Endothelial cell of umbilical vein (primary cell): ENCODE measurements around the gene STK38. TPM values are rescaled to one million over a fixed set of nuclear protein-coding genes. Genes with fewer than 3 reads are reported as not detected.

ENCODE experiments used
- BruUV-seq: library from RNA; stranded (reverse); fragments of 400-500 nt; replicated peaks from 2 replicates; lab custom pipeline; 2021; lab: Mats Ljungman, UMichigan
- CTCF ChIA-PET: fragments of 300-600, 350-600 bp; sonication (Branson Sonifier 250); formaldehyde crosslinking; loops from one replicate; lab custom pipeline; 2021; ENCODE audit warnings: antibody characterized with exemption, inconsistent platforms; lab: Charles Lee
- POLR2A ChIA-PET: fragments of 300-600, 350-600 bp; sonication (Branson Sonifier 250); formaldehyde crosslinking; loops from one replicate; lab custom pipeline; 2021; ENCODE audit warnings: antibody characterized with exemption, inconsistent platforms; lab: Charles Lee
- DNase-seq: peaks from one replicate; pipeline ENCODE4 v3.0.0-alpha.2; 2011; ENCODE audit warnings: low read depth, low spot score
- FAIRE-seq: peaks from 2 replicates; lab custom pipeline; 2011; peaks lifted over from hg19 to GRCh38; lab: Jason Lieb, UNC
- H2AFZ ChIP-seq: 2 replicates; pipeline ENCODE4 v1.6.0; 2012; ENCODE audit warnings: low read depth, low read length, control low read depth, inconsistent platforms
- H3K27ac ChIP-seq: 2 replicates; pipeline ENCODE4 v1.5.1; 2011; ENCODE audit warnings: low read depth, mild to moderate bottlenecking, control low read depth, low read length, moderate library complexity; ENCODE audit not compliant: insufficient read depth
- H3K27me3 ChIP-seq, 2 experiments: 2 replicates each; pipeline versions ENCODE4 v1.6.0 to v1.6.1; 2011; ENCODE audit warnings: low read length in 2 of 2, mixed read lengths in 1 of 2; ENCODE audit not compliant: control insufficient read depth in 2 of 2, insufficient read depth in 2 of 2
- H3K36me3 ChIP-seq, 2 experiments: 2 replicates in 1 of 2; 3 replicates in 1 of 2; pipeline ENCODE4 v1.5.1; 2011; ENCODE audit warnings: low read length in 2 of 2, mild to moderate bottlenecking in 1 of 2, moderate library complexity in 1 of 2; ENCODE audit not compliant: control insufficient read depth in 2 of 2, insufficient read depth in 2 of 2; ENCODE audit errors: extremely low read depth in 1 of 2
- H3K4me1 ChIP-seq: 3 replicates; pipeline ENCODE4 v1.5.1; 2011; ENCODE audit warnings: mild to moderate bottlenecking, low read length; ENCODE audit not compliant: control insufficient read depth, insufficient read depth; ENCODE audit errors: extremely low read depth
- H3K4me2 ChIP-seq: 2 replicates; pipeline ENCODE4 v1.6.1; 2011; ENCODE audit warnings: low read length, control low read depth, mixed read lengths; ENCODE audit not compliant: insufficient read depth
- H3K4me3 ChIP-seq, 3 experiments: fragments of 200-600 bp in 1 of 3; sonication (generic), shearing (Covaris generic) in 1 of 3; replicated peaks in 1 of 3; 2 replicates each; pipeline ENCODE4 v1.5.1; 2011 to 2016; ENCODE audit warnings: control low read depth in 3 of 3, low read length in 3 of 3, mild to moderate bottlenecking in 2 of 3, inconsistent platforms in 1 of 3, low read depth in 1 of 3, moderate library complexity in 1 of 3; ENCODE audit not compliant: insufficient read depth in 1 of 3
- H3K79me2 ChIP-seq: 2 replicates; pipeline ENCODE4 v1.6.0; 2012; ENCODE audit warnings: low read length, inconsistent platforms; ENCODE audit not compliant: control insufficient read depth, insufficient read depth
- H3K9ac ChIP-seq: replicated peaks from 2 replicates; pipeline ENCODE3; 2011; ENCODE audit warnings: low read length, control low read depth; ENCODE audit not compliant: insufficient read depth; ENCODE audit errors: extremely low read depth
- H3K9me1 ChIP-seq: replicated peaks from 3 replicates; pipeline ENCODE4 v1.6.0; 2011; ENCODE audit warnings: mild to moderate bottlenecking, low read length; ENCODE audit not compliant: control insufficient read depth, insufficient read depth; ENCODE audit errors: extremely low read depth
- H3K9me3 ChIP-seq: replicated peaks from 2 replicates; pipeline ENCODE4 v1.5.1; 2012; ENCODE audit warnings: low read length, inconsistent platforms; ENCODE audit not compliant: control insufficient read depth, insufficient read depth
- H4K20me1 ChIP-seq: replicated peaks from 2 replicates; pipeline ENCODE3; 2011; ENCODE audit warnings: mild to moderate bottlenecking, low read length; ENCODE audit not compliant: control insufficient read depth, insufficient read depth; ENCODE audit errors: extremely low read depth
- CTCF ChIP-seq, 2 donors: IDR thresholded peaks; 1 replicate in 1 of 2; 2 replicates in 1 of 2; pipeline ENCODE4 v1.5.1; 2011; ENCODE audit warnings: low read length in 2 of 2, mild to moderate bottlenecking in 2 of 2, moderate library complexity in 2 of 2, control low read depth in 1 of 2, inconsistent platforms in 1 of 2, low read depth in 1 of 2; ENCODE audit not compliant: insufficient read depth in 1 of 2; ENCODE audit errors: extremely low read depth in 1 of 2
- GATA2 ChIP-seq: IDR thresholded peaks from 2 replicates; pipeline ENCODE4 v1.7.0; 2011; ENCODE audit warnings: low read depth, mild to moderate bottlenecking, moderate library complexity, mixed read lengths, low read length; ENCODE audit not compliant: insufficient read length, insufficient read depth
- JUN ChIP-seq: IDR thresholded peaks from 2 replicates; pipeline ENCODE4 v1.6.1; 2011; ENCODE audit warnings: borderline replicate concordance, low read depth; ENCODE audit not compliant: insufficient read length, insufficient read depth
- MAX ChIP-seq: IDR thresholded peaks from 2 replicates; pipeline ENCODE4 v1.6.1; 2011; ENCODE audit not compliant: insufficient read depth, insufficient read length
- MYC ChIP-seq: IDR thresholded peaks from one replicate; pipeline ENCODE4 v1.6.1; 2011; ENCODE audit warnings: mild to moderate bottlenecking, low read depth, low read length
- POLR2A ChIP-seq: IDR thresholded peaks from 2 replicates; pipeline ENCODE4 v1.6.1; 2012; ENCODE audit warnings: low read depth, mild to moderate bottlenecking, control low read depth, low read length
- POLR2AphosphoS5 ChIP-seq: IDR thresholded peaks from 2 replicates; pipeline ENCODE4 v1.6.1; 2012; ENCODE audit warnings: low read depth, mild to moderate bottlenecking, control low read depth, low read length, moderate library complexity; ENCODE audit not compliant: insufficient read depth
- dilution Hi-C: fragments of 300-500 bp; cut with MboI; formaldehyde crosslinking; loops from one replicate; pipeline ENCODE4 v1.15.0; 2019; ENCODE audit warnings: low sequenced_read_pairs; ENCODE audit not compliant: extremely low pct_ligation_motif_present
- intact Hi-C: fragments of 100-400 bp; cut with micrococcal nuclease; formaldehyde crosslinking; loops from one replicate; pipeline ENCODE4 v1.10.0; 2022
- polyA plus RNA-seq, 4 experiments: library from polyadenylated mRNA; depleted of rRNA in 3 of 4; stranded (reverse) in 3 of 4; unstranded in 1 of 4; fragments of >200 nt; gene quantifications; 2 replicates each; pipeline versions ENCODE4 v1.2.1 to v1.2.3, GENCODE V29; 2011 to 2012; ENCODE audit warnings: missing spikeins in 1 of 4
- total RNA-seq: library from RNA; stranded (reverse); gene quantifications from 2 replicates; pipeline ENCODE4 v1.2.3, GENCODE V29; 2021

Gene STK38
- total and polyA plus RNA-seq, 2 donors (not counting 3 experiments of a cell fraction or from before 2014, with no cell fraction given) = 10.1 to 30.3 TPM

GRCh38 chr6:36578431-36578830, 31.2 kb upstream of the STK38 start:
- DNase-seq = no peak
- intact Hi-C loops (no loop called here), dilution Hi-C loops (no loop called here)
- H3K79me2 ChIP-seq = no peaks in the 10 kb centered on the region
- H3K4me2 ChIP-seq = no peak overlapping the region
- TF ChIP-seq JUN (no peak), MAX (no peak), GATA2 (no peak), POLR2A (no peak), CTCF (IDR thresholded peaks at IDR 0.05; ENCODE audit: extremely low read depth in 1 of 2, insufficient read depth in 1 of 2, low read depth in 1 of 2, low read length in 2 of 2) (no peak), MYC (no peak), POLR2AphosphoS5 (no peak)
- no TSS peak for BruUV-seq
- H3K27ac ChIP-seq = no peak overlapping the region
- H3K36me3 ChIP-seq = no peaks in the 10 kb centered on the region
- no peaks in the 10 kb centered on the region for H3K4me1 ChIP-seq
- H2AFZ ChIP-seq = no peak overlapping the region
- POLR2A ChIA-PET = no interaction called here
- no peak overlapping the region for H3K4me3 ChIP-seq
- no peaks in the 10 kb centered on the region for H3K27me3 ChIP-seq
- CTCF ChIA-PET = interaction anchor here (1.9 kb wide), 1 partner anchor 75 kb away, joined by 6 read pairs; no protein-coding TSS in a partner anchor
- H4K20me1 ChIP-seq = no peaks in the 10 kb centered on the region
- no peaks in the 10 kb centered on the region for H3K9me3 ChIP-seq
- H3K9me1 ChIP-seq = no peaks in the 10 kb centered on the region
- no peak overlapping the region for H3K9ac ChIP-seq
- no peak for FAIRE-seq
